ENCODE results near the gene GNB1L. TPM values are rescaled to one million over a fixed set of nuclear protein-coding genes. Genes with fewer than 3 reads are reported as not detected.

GNB1L gene
- total and polyA plus RNA-seq, 9 of the 15 experiments (the other 6 are each of a cell fraction or from before 2014, with no cell fraction given) = 0.56 to 50.5 (median 10.2) TPM

DNA sequence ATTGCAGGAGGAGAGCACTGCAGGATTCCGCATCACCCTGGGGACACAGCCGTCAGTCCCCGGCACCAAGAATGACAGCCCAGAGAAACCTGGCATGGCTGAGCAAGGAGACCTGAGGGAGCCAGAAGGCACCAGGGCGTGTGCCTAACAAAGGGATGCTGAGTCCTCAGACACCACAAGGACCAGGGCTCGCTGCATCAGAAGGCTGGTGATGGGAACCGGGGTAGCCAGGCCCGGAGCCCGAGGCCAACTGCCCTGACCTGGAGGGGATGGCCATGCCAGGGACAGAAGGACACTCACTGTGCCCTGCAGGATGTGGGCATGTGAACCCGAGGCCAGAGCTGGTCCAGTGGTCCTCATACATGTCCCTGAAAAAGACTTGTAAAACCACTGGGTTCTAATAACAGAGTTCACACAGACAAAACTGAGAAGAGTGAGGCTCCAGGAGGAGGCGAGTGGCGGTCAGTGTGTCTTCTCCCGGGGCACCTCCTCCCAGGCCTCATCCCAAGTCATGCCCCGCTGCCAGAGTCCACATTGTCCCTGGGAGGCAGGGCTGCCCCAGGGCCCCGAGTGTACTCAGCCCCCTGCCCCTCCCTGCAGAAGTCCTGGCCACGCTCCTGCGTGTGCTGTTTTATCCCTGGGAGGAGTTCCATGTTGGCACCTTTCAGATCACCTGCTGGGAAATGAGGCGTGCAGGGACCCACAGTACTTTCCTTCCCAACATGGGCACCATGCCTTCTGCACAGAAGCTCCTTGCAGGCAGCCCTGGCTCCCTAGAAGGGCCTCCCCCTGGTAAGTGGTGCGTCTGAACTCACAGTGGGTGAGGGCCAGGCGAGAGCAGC is 51.6 kb downstream of the GNB1L start:
- WGBS (ENCODE audit: insufficient coverage, low coverage, missing lambda C conversion rate) = 65% methylated on average over 19 of the region's 19 CpGs
- Histone ChIP-seq H3K4me3 (no peak overlapping the region), H2AFZ (ENCODE audit: low read depth, low read length) (no peak overlapping the region), H3K27me3 (ENCODE audit: control insufficient read depth in 2 of 2, insufficient read depth in 2 of 2, low read length in 2 of 2) (no peaks in the 10 kb centered on the region), H3K4me2 (ENCODE audit: insufficient read depth, low read length) (no peak overlapping the region), H3K4me1 (replicated peaks in 1 of 2; ENCODE audit: control insufficient read depth in 2 of 2, insufficient read depth in 2 of 2, low read length in 2 of 2) (peaks cover 13 to 79% of the 10 kb centered on the region in 2 experiments), H3K9me3 (replicated peaks; ENCODE audit: control insufficient read depth, insufficient read depth, low read depth, low read length) (no peaks in the 10 kb centered on the region), H3K27ac (ENCODE audit: extremely low read depth, low read depth, low read length) (no peak overlapping the region), H3K9me1 (ENCODE audit: control insufficient read depth, insufficient read depth, low read length) (no peaks in the 10 kb centered on the region), H3K36me3 (ENCODE audit: control insufficient read depth, insufficient read depth, low read length) (0 out of 3 replicates have a peak, but pooled peaks cover 3% of the 10 kb centered on the region), H3K9ac (ENCODE audit: insufficient read depth in 1 of 2, low read depth in 2 of 2, low read length in 2 of 2) (peak overlapping the region in 1 of 2 experiments; percentile 43; a peak in 1 of 4 replicates), H4K20me1 (replicated peaks; ENCODE audit: control insufficient read depth, insufficient read depth, low read length) (peaks cover 33% of the 10 kb centered on the region), H3K79me2 (ENCODE audit: control insufficient read depth, insufficient read depth, low read length) (no peaks in the 10 kb centered on the region)
- no TSS peak for BruUV-seq (replicated peaks)
- ATAC-seq = no peak
- no peak for FAIRE-seq
- CTCF ChIA-PET (ENCODE audit: low intra/inter-chr PET ratio) = no interaction called here
- intact Hi-C loops (cut with micrococcal nuclease) (loop anchor here (5.0 kb wide), 1 partner anchor 49 kb away; the partner anchor contains the start of genes GNB1L and RTL10), in situ Hi-C loops (cut with MboI) (no loop called here)
- POLR2A ChIA-PET = interaction anchor here (0.7 to 6.8 kb wide), 8 partner anchors 7 to 116 kb away, joined by 3 to 43 read pairs (median 4); no protein-coding TSS in a partner anchor
- no peak for DNase-seq (ENCODE audit: extremely low read depth in 1 of 4, low spot score in 3 of 4)
- no peak for TF ChIP-seq SRF (CRISPR knock-in tag; IDR thresholded peaks at IDR 0.05)
- TF ChIP-seq LCOR (CRISPR knock-in tag; IDR thresholded peaks at IDR 0.05) = no peak
- no peak for TF ChIP-seq JUND (IDR thresholded peaks at IDR 0.05; ENCODE audit: borderline replicate concordance, low read depth, low read length)
- TF ChIP-seq JUND (tag; IDR thresholded peaks at IDR 0.05; ENCODE audit: borderline replicate concordance, low read depth, low read length) = no peak
- TF ChIP-seq MAZ (CRISPR knock-in tag; conservative IDR thresholded peaks at IDR 0.05 in 1 of 2, IDR thresholded peaks at IDR 0.05 in 1 of 2) = 0 out of 4 replicates have a peak, but pooled peaks of 1 of the 2 experiments have one; percentile 38
- no peak for TF ChIP-seq PHB2 (IDR thresholded peaks at IDR 0.05; ENCODE audit: low read depth)
- TF ChIP-seq KLF10 (CRISPR knock-in tag; IDR thresholded peaks at IDR 0.05) = no peak
- no peak for TF ChIP-seq ZNF444 (CRISPR knock-in tag; IDR thresholded peaks at IDR 0.05)
- no peak for TF ChIP-seq MTA2 (IDR thresholded peaks at IDR 0.05; ENCODE audit: low read depth)
- TF ChIP-seq DMBX1 (CRISPR knock-in tag; IDR thresholded peaks at IDR 0.05; ENCODE audit: borderline replicate concordance) = no peak
- no peak for TF ChIP-seq ZNF830 (CRISPR knock-in tag; IDR thresholded peaks at IDR 0.05)
- TF ChIP-seq, protein P1, sequence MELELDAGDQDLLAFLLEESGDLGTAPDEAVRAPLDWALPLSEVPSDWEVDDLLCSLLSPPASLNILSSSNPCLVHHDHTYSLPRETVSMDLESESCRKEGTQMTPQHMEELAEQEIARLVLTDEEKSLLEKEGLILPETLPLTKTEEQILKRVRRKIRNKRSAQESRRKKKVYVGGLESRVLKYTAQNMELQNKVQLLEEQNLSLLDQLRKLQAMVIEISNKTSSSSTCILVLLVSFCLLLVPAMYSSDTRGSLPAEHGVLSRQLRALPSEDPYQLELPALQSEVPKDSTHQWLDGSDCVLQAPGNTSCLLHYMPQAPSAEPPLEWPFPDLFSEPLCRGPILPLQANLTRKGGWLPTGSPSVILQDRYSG (tag; conservative IDR thresholded peaks at IDR 0.05; ENCODE audit: low read depth) = no peak
- TF ChIP-seq ETS2 (tag; IDR thresholded peaks at IDR 0.05; ENCODE audit: borderline replicate concordance, poor library complexity, severe bottlenecking) = no peak
- no peak for TF ChIP-seq MED1 (CRISPR knock-in tag; IDR thresholded peaks at IDR 0.05; ENCODE audit: borderline replicate concordance)
- no peak for TF ChIP-seq ADNP (tag; IDR thresholded peaks at IDR 0.05)
- no peak for TF ChIP-seq ZNF354B (CRISPR knock-in tag; IDR thresholded peaks at IDR 0.05)
- no peak for TF ChIP-seq SMAD3 (CRISPR knock-in tag; conservative IDR thresholded peaks at IDR 0.05)
- no peak for TF ChIP-seq ZNF766 (CRISPR knock-in tag; conservative IDR thresholded peaks at IDR 0.05)
- TF ChIP-seq, protein P2, sequence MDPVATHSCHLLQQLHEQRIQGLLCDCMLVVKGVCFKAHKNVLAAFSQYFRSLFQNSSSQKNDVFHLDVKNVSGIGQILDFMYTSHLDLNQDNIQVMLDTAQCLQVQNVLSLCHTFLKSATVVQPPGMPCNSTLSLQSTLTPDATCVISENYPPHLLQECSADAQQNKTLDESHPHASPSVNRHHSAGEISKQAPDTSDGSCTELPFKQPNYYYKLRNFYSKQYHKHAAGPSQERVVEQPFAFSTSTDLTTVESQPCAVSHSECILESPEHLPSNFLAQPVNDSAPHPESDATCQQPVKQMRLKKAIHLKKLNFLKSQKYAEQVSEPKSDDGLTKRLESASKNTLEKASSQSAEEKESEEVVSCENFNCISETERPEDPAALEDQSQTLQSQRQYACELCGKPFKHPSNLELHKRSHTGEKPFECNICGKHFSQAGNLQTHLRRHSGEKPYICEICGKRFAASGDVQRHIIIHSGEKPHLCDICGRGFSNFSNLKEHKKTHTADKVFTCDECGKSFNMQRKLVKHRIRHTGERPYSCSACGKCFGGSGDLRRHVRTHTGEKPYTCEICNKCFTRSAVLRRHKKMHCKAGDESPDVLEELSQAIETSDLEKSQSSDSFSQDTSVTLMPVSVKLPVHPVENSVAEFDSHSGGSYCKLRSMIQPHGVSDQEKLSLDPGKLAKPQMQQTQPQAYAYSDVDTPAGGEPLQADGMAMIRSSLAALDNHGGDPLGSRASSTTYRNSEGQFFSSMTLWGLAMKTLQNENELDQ (CRISPR knock-in tag; IDR thresholded peaks at IDR 0.05; ENCODE audit: borderline replicate concordance) = no peak
- TF ChIP-seq LEF1 (IDR thresholded peaks at IDR 0.05) = no peak
